ENCODE data around the gene SGK1. TPM values are rescaled to one million over a fixed set of nuclear protein-coding genes. Genes with fewer than 3 reads are reported as not detected.

The SGK1 gene
- total and polyA plus RNA-seq, 7 donors, result 17.2 to 352 (median 35.2) TPM

GRCh38 chr6:134147034-134147533, 170.8 kb downstream of the SGK1 start:
- no peak overlapping the region for H3K4me3 ChIP-seq
- 92 to 96% methylated on average over 9 of the region's 9 CpGs for WGBS, 2 donors
- H3K9me3 ChIP-seq, result no peaks in the 10 kb centered on the region
- no peak for DNase-seq
- H3K27me3 ChIP-seq, result no peaks in the 10 kb centered on the region
- no peaks in the 10 kb centered on the region for H3K4me1 ChIP-seq
- no peak overlapping the region for H3K27ac ChIP-seq
- no peak for TF ChIP-seq POLR2AphosphoS5 (IDR thresholded peaks at IDR 0.05)
- TF ChIP-seq EP300 (IDR thresholded peaks at IDR 0.05), result no peak
- TF ChIP-seq CTCF (IDR thresholded peaks at IDR 0.05), result no peak
- TF ChIP-seq POLR2A (IDR thresholded peaks at IDR 0.05), result no peak
- no peaks in the 10 kb centered on the region for H3K36me3 ChIP-seq
- intact Hi-C loops (cut with DNase I), result no loop called here

- DNase-seq, result no peak
- 84 to 90% methylated on average over 7 of the region's 7 CpGs for WGBS, 2 donors
- Histone ChIP-seq H3K4me1 (no peaks in the 10 kb centered on the region), H3K36me3 (no peaks in the 10 kb centered on the region), H3K9me3 (no peaks in the 10 kb centered on the region), H3K27me3 (no peaks in the 10 kb centered on the region), H3K27ac (no peak overlapping the region), H3K4me3 (no peak overlapping the region)
- TF ChIP-seq EP300 (IDR thresholded peaks at IDR 0.05), result no peak
- TF ChIP-seq POLR2AphosphoS5 (IDR thresholded peaks at IDR 0.05), result no peak
- TF ChIP-seq CTCF (IDR thresholded peaks at IDR 0.05), result no peak
- no peak for TF ChIP-seq POLR2A (IDR thresholded peaks at IDR 0.05)
- intact Hi-C loops (cut with DNase I), result no loop called here
Measured at GRCh38 chr6:134146268-134147033, 171.5 kb downstream of the SGK1 start.

- no peak overlapping the region for H3K27ac ChIP-seq
- WGBS, 2 donors, result 75 to 81% methylated on average over 5 of the region's 5 CpGs
- H3K9me3 ChIP-seq, result no peaks in the 10 kb centered on the region
- H3K36me3 ChIP-seq, result no peaks in the 10 kb centered on the region
- H3K4me3 ChIP-seq, result no peak overlapping the region
- H3K27me3 ChIP-seq, result no peaks in the 10 kb centered on the region
- intact Hi-C loops (cut with DNase I), result no loop called here
- TF ChIP-seq POLR2A (IDR thresholded peaks at IDR 0.05) (no peak), EP300 (IDR thresholded peaks at IDR 0.05) (no peak), POLR2AphosphoS5 (IDR thresholded peaks at IDR 0.05) (no peak), CTCF (IDR thresholded peaks at IDR 0.05) (no peak)
- DNase-seq, result no peak
- no peaks in the 10 kb centered on the region for H3K4me1 ChIP-seq
Measured at GRCh38 chr6:134145786-134146185, 172.1 kb downstream of the SGK1 start.

GRCh38 chr6:134138226-134138975, 179.5 kb downstream of the SGK1 start:
- Histone ChIP-seq H3K27me3 (no peaks in the 10 kb centered on the region), H3K27ac (peak overlapping the region in 1 of 4 donors; percentile 27), H3K36me3 (no peaks in the 10 kb centered on the region), H3K4me3 (no peak overlapping the region), H3K9me3 (no peaks in the 10 kb centered on the region), H3K4me1 (no peaks in the 10 kb centered on the region)
- intact Hi-C loops (cut with DNase I), result no loop called here
- no peak for DNase-seq
- TF ChIP-seq CTCF (IDR thresholded peaks at IDR 0.05) (no peak), EP300 (IDR thresholded peaks at IDR 0.05) (no peak), POLR2AphosphoS5 (IDR thresholded peaks at IDR 0.05) (no peak), POLR2A (IDR thresholded peaks at IDR 0.05) (no peak)
- WGBS, 2 donors, result 74 to 83% methylated on average over 3 of the region's 3 CpGs

Data from sigmoid colon (tissue), 7 donors.